Retinal pigment epithelial cell (primary cell): ENCODE data around the gene AGBL4.

Experiments used
- DNase-seq: peaks from one replicate; pipeline ENCODE4 v3.0.0-alpha.2; 2010; ENCODE audit warnings: low read depth
- H3K4me3 ChIP-seq: 2 replicates; pipeline ENCODE4 v1.5.1; 2011; ENCODE audit warnings: mild to moderate bottlenecking, low read length, control low read depth, moderate library complexity
- TF ChIP-seq, protein P1 (sequence below): conservative IDR thresholded peaks from 2 replicates; pipeline ENCODE4 v1.5.1; 2011; ENCODE audit warnings: low read depth, low read length, control low read depth, inconsistent platforms

AGBL4 gene

DNA sequence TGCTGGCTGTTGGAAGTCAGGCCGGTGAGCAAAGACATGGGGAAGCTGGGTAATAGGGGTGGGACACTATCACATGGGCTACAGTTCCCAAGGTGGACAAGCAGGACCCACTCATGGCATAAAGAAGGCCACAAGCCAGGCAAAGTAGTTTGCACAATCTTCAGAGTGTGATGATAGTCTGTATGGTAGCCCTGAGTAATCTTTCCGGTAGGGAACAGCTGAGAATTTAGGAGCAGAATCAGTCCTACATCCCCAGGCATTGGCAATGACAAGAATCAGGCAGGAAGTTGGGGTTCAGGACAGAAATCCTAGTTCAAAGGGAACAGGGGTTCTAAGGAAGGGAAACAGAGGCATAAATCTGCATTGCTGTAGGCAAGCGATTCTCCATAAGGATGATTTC lies 1527.8 kb downstream of the AGBL4 start:
- TF ChIP-seq, protein P1, sequence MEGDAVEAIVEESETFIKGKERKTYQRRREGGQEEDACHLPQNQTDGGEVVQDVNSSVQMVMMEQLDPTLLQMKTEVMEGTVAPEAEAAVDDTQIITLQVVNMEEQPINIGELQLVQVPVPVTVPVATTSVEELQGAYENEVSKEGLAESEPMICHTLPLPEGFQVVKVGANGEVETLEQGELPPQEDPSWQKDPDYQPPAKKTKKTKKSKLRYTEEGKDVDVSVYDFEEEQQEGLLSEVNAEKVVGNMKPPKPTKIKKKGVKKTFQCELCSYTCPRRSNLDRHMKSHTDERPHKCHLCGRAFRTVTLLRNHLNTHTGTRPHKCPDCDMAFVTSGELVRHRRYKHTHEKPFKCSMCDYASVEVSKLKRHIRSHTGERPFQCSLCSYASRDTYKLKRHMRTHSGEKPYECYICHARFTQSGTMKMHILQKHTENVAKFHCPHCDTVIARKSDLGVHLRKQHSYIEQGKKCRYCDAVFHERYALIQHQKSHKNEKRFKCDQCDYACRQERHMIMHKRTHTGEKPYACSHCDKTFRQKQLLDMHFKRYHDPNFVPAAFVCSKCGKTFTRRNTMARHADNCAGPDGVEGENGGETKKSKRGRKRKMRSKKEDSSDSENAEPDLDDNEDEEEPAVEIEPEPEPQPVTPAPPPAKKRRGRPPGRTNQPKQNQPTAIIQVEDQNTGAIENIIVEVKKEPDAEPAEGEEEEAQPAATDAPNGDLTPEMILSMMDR, result no peak
- no peak for DNase-seq
- H3K4me3 ChIP-seq, result no peak overlapping the region

GRCh38 chr1:48495166-48495565 lies 1528.6 kb downstream of the AGBL4 start:
- H3K4me3 ChIP-seq, result no peak overlapping the region
- TF ChIP-seq, protein P1, result no peak
- no peak for DNase-seq

GRCh38 chr1:48493970-48494769 lies 1529.6 kb downstream of the AGBL4 start:
- DNase-seq, result peak; percentile 68
- no peak overlapping the region for H3K4me3 ChIP-seq
- TF ChIP-seq, protein P1, result no peak

DNA sequence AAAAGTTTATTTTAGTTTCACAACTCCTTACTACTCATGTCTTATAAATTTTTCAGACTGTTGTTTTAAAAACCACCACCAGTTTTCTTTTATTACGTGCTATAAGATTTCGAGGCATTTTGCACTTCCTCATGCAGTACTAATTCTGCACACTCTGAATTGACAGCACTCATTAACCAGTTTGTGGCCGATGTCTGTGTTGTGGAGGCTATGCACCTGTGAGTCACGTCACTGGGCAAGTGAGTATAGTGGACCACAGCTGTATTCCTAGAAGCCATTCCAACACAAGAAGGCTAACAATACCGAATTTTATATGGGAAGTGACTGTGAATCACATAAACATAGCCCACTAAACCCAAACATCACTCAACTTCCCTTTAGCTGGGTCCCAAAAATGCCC lies 1530.7 kb downstream of the AGBL4 start:
- TF ChIP-seq, protein P1, result no peak
- no peak for DNase-seq
- H3K4me3 ChIP-seq, result no peak overlapping the region

DNA sequence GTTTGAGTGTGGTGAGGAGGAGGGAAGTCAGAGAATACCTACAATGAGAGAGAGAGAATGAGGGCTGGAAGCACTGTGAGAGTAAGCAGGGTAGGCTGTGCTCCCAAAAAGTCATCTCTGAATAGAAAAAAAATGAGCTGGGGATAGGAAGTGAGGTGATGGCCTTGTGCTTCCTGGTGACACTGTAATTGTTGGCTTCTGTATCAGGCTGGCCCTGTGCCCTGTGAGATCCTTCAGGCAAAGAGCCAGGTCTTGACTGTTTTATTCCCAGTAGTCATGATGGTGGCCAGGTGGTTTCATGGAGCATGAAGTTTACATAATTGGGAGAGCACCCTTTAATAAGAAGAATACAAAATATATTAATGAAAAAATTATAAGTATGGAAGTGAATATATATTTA lies 1531.4 kb downstream of the AGBL4 start:
- DNase-seq, result no peak
- TF ChIP-seq, protein P1, result no peak
- H3K4me3 ChIP-seq, result no peak overlapping the region

DNA sequence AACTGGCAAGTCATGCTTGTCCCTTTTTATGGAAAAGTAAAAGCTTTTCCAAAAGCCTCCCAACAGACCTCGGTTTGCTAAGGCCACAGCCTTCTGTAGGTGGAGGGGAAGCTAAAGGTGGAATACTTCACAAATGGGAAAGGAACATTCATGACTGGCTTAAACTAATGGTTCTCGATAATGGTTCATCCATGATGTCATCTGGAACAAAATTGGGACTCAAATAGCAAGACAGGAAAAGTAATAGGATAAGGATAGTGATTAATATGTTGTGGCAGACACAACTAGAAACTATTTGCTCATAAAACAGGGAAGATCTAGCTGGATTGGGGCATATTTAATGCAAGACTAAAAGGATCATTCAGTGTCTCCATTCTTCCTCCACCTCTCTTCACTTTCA lies 1535.0 kb downstream of the AGBL4 start:
- TF ChIP-seq, protein P1, result no peak
- DNase-seq, result no peak
- no peak overlapping the region for H3K4me3 ChIP-seq
